SK-N-MC (cell line): ENCODE measurements around the gene ZNF619.

ENCODE experiments used
- EZH2 ChIP-seq: fragments of 200-600 bp; sonication (generic); IDR thresholded peaks from one replicate; pipeline ENCODE4 v1.6.1; 2017; ENCODE audit warnings: antibody characterized with exemption
- FOXP2 ChIP-seq: optimal IDR thresholded peaks from 2 replicates; pipeline ENCODE3; 2011; ENCODE audit warnings: mild to moderate bottlenecking, moderate library complexity; ENCODE audit not compliant: insufficient read depth; ENCODE audit errors: extremely low read length, control extremely low read depth
- POLR2AphosphoS5 ChIP-seq: IDR thresholded peaks from 2 replicates; pipeline ENCODE4 v1.6.1; 2012; ENCODE audit warnings: mild to moderate bottlenecking, low read depth, low read length, borderline replicate concordance

- TF ChIP-seq EZH2 (no peak), POLR2AphosphoS5 (no peak), FOXP2 (no peak)
Observed at GRCh38 chr3:40450438-40450837, 26.5 kb upstream of the ZNF619 start.
